A549 (cell line): ENCODE measurements around the gene SLC9C2.
"Not testable (repeated sequence)": the region's sequence is repeated elsewhere in the genome, so short reads cannot be mapped to it uniquely, and the experiment has no call there.

ENCODE experiments used
- POLR2A ChIP-seq: IDR thresholded peaks from 2 replicates; pipeline ENCODE4 v1.6.1; 2012; ENCODE audit warnings: mild to moderate bottlenecking, low read length
- RFX5 ChIP-seq: fragments of 450-650 bp; IDR thresholded peaks from 2 replicates; pipeline ENCODE4 v1.7.1; 2014; ENCODE audit warnings: antibody characterized with exemption, mild to moderate bottlenecking, moderate library complexity

GRCh38 chr1:173642450-173643139 lies 39.7 kb upstream of the SLC9C2 start:
- TF ChIP-seq RFX5, POLR2A: not testable (repeated sequence)
